ENCODE data around the gene SEC14L5.
"Not testable (repeated sequence)": the region's sequence is repeated elsewhere in the genome, so short reads cannot be mapped to it uniquely, and the experiment has no call there.

SEC14L5 gene

GRCh38 chr16:5036228-5037156, 78.4 kb downstream of the SEC14L5 start:
- peak; percentile 68 for DNase-seq (ENCODE audit: low read depth, low spot score)

GRCh38 chr16:5040451-5040850, 82.3 kb downstream of the SEC14L5 start:
- no peak for DNase-seq (ENCODE audit: low read depth, low spot score)

- DNase-seq (ENCODE audit: low read depth, low spot score) = peak; percentile 90
Observed at GRCh38 chr16:5041600-5042133, 83.5 kb downstream of the SEC14L5 start.

GRCh38 chr16:5042574-5043171, 84.5 kb downstream of the SEC14L5 start:
- peak; percentile 46 for DNase-seq (ENCODE audit: low read depth, low spot score)

GRCh38 chr16:5044011-5044540, 85.9 kb downstream of the SEC14L5 start:
- DNase-seq (ENCODE audit: low read depth, low spot score) = no peak

GRCh38 chr16:5044581-5044980, 86.5 kb downstream of the SEC14L5 start:
- not testable (repeated sequence) for DNase-seq (ENCODE audit: low read depth, low spot score)

- DNase-seq (ENCODE audit: low read depth, low spot score) = no peak
Observed at GRCh38 chr16:5045499-5046115, 87.5 kb downstream of the SEC14L5 start.

- no peak for DNase-seq (ENCODE audit: low read depth, low spot score)
Observed at GRCh38 chr16:5046914-5047313, 88.8 kb downstream of the SEC14L5 start.

GRCh38 chr16:5054876-5055865, 97.0 kb downstream of the SEC14L5 start:
- DNase-seq (ENCODE audit: low read depth, low spot score) = no peak

- peak; percentile 18 for DNase-seq (ENCODE audit: low read depth, low spot score)
Observed at GRCh38 chr16:5056352-5056751, 98.2 kb downstream of the SEC14L5 start.

- DNase-seq (ENCODE audit: low read depth, low spot score) = peak; percentile 28
Observed at GRCh38 chr16:5058476-5058875, 100.3 kb downstream of the SEC14L5 start.

- no peak for DNase-seq (ENCODE audit: low read depth, low spot score)
Observed at GRCh38 chr16:5059386-5060072, 101.4 kb downstream of the SEC14L5 start.

- no peak for DNase-seq (ENCODE audit: low read depth, low spot score)
Observed at GRCh38 chr16:5060073-5060641, 102.0 kb downstream of the SEC14L5 start.

GRCh38 chr16:5062051-5062450, 103.9 kb downstream of the SEC14L5 start:
- no peak for DNase-seq (ENCODE audit: low read depth, low spot score)

GRCh38 chr16:5062790-5063765, 104.9 kb downstream of the SEC14L5 start:
- DNase-seq (ENCODE audit: low read depth, low spot score) = no peak

GRCh38 chr16:5064915-5065314, 106.8 kb downstream of the SEC14L5 start:
- DNase-seq (ENCODE audit: low read depth, low spot score) = no peak

- DNase-seq (ENCODE audit: low read depth, low spot score) = no peak
Observed at GRCh38 chr16:5065326-5065725, 107.2 kb downstream of the SEC14L5 start.

- no peak for DNase-seq (ENCODE audit: low read depth, low spot score)
Observed at GRCh38 chr16:5065813-5066212, 107.7 kb downstream of the SEC14L5 start, which contains the start of gene C16orf89. TSS of gene C16orf89 (minus strand) at chr16:5065956. CDS start at chr16:5065908, 48 bp downstream.
